Measurements from ENCODE around the gene KIAA2012.

The KIAA2012 gene

GRCh38 chr2:202108345-202108744, 35.3 kb downstream of the KIAA2012 start:
- Histone ChIP-seq H3K9me3 (ENCODE audit: severe bottlenecking) (peaks cover 2% of the 10 kb centered on the region), H3K27me3 (ENCODE audit: insufficient read depth, low read depth, severe bottlenecking) (no peaks in the 10 kb centered on the region), H3K4me3 (ENCODE audit: low read depth, low read length) (no peak overlapping the region), H3K36me3 (no peaks in the 10 kb centered on the region), H3K27ac (no peak overlapping the region)
- DNase-seq, result no peak
- TF ChIP-seq CTCF (IDR thresholded peaks at IDR 0.05; ENCODE audit: low read depth, low read length), result no peak

GRCh38 chr2:202109139-202109736, 36.2 kb downstream of the KIAA2012 start:
- H3K27me3 ChIP-seq (ENCODE audit: insufficient read depth, low read depth, severe bottlenecking), result no peaks in the 10 kb centered on the region
- H3K4me3 ChIP-seq (ENCODE audit: low read depth, low read length), result no peak overlapping the region
- no peak overlapping the region for H3K27ac ChIP-seq
- H3K9me3 ChIP-seq (ENCODE audit: severe bottlenecking), result peaks cover 2% of the 10 kb centered on the region
- no peaks in the 10 kb centered on the region for H3K36me3 ChIP-seq
- TF ChIP-seq CTCF (IDR thresholded peaks at IDR 0.05; ENCODE audit: low read depth, low read length), result no peak
- no peak for DNase-seq

- H3K4me3 ChIP-seq (ENCODE audit: low read depth, low read length), result no peak overlapping the region
- no peak overlapping the region for H3K27ac ChIP-seq
- no peak for DNase-seq
- TF ChIP-seq CTCF (IDR thresholded peaks at IDR 0.05; ENCODE audit: low read depth, low read length), result 0 out of 2 replicates have a peak, but pooled peaks have one; percentile 20
- no peaks in the 10 kb centered on the region for H3K36me3 ChIP-seq
- peaks cover 2% of the 10 kb centered on the region for H3K9me3 ChIP-seq (ENCODE audit: severe bottlenecking)
- no peaks in the 10 kb centered on the region for H3K27me3 ChIP-seq (ENCODE audit: insufficient read depth, low read depth, severe bottlenecking)
Measured at GRCh38 chr2:202109737-202110184, 36.7 kb downstream of the KIAA2012 start.

GRCh38 chr2:202110491-202110890, 37.4 kb downstream of the KIAA2012 start:
- DNase-seq, result no peak
- no peak for TF ChIP-seq CTCF (IDR thresholded peaks at IDR 0.05; ENCODE audit: low read depth, low read length)
- Histone ChIP-seq H3K4me3 (ENCODE audit: low read depth, low read length) (no peak overlapping the region), H3K36me3 (no peaks in the 10 kb centered on the region), H3K27ac (no peak overlapping the region), H3K9me3 (ENCODE audit: severe bottlenecking) (peaks cover 2% of the 10 kb centered on the region), H3K27me3 (ENCODE audit: insufficient read depth, low read depth, severe bottlenecking) (no peaks in the 10 kb centered on the region)

- no peak for TF ChIP-seq CTCF (IDR thresholded peaks at IDR 0.05; ENCODE audit: low read depth, low read length)
- H3K36me3 ChIP-seq, result no peaks in the 10 kb centered on the region
- peaks cover 2% of the 10 kb centered on the region for H3K9me3 ChIP-seq (ENCODE audit: severe bottlenecking)
- no peak overlapping the region for H3K4me3 ChIP-seq (ENCODE audit: low read depth, low read length)
- H3K27ac ChIP-seq, result peak overlapping the region; percentile 34
- DNase-seq, result peak; percentile 78
- no peaks in the 10 kb centered on the region for H3K27me3 ChIP-seq (ENCODE audit: insufficient read depth, low read depth, severe bottlenecking)
Measured at GRCh38 chr2:202112041-202112440, 39.0 kb downstream of the KIAA2012 start.
